Measurements from ENCODE around the gene NQO1.

NQO1 gene

DNA sequence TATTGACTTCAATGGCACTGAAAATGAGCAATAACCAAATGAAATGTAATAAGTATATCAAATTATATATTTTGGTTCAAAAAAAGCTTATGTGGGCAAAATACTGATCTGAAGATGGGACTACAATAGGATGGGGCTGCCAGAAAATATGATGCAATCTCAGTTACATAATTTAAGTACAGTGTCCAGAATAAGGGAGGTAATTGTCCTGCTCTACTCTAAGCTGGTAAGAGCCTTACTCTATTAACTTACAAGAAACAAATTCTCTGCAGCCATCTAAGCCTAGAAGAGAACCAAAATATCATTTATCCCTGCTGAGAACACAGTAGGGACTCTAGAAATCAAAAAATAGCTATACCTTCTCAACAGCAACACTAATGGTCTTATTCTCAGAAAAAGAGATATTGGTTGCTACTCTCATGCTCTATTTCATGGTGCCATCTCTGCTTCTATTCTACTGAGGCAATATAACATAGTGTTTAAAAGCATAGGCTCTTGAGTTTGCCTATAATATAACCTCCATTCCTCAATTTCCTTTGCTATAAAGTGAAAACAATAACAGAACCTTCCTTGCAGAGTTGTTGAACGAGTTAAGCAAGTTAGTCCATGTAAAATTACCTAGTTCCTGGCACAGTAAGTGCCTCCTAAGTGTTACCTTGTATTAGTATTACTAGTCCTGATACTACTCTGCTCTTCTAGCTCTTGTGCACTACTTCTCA lies 19.9 kb downstream of the NQO1 start:
- DNase-seq = peak; percentile 20

DNA sequence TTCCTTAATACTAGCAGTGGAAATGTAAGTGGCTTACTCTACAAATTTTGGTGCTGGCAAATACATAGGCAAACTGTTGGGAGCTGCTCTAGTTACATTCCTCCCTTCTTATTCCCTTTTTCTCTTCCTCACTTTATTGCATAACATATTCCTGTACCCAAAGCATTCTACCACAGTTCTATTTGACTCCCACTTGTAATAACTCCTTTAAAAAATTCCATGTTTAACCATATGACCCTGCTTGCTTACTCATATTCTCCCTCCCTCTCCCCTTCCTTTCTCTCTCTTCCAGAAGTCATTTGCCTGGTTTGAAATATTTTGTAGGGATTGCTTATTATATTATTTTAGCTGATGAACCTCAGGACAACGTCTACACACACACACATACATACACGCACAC lies 22.7 kb downstream of the NQO1 start:
- peak; percentile 76 for DNase-seq

DNA sequence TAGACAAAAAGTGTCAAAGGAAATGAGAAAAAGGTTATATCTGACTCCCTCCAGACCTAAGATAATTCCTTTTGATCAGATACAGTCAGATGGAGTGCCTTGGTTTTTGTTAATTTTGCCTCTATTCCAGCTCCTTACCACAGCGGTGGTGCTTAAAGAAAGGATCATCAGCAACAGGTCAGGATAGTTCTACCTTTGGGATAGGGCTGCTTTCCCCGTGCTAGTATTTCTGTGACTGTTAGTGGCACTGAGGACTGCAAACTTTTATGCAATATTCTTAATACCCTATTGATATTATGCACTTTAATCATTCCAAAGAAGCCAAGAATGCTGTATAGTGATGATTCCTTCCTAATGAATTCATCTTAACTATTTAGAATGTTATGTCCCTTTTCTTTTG lies 24.5 kb downstream of the NQO1 start:
- no peak for DNase-seq

DNA sequence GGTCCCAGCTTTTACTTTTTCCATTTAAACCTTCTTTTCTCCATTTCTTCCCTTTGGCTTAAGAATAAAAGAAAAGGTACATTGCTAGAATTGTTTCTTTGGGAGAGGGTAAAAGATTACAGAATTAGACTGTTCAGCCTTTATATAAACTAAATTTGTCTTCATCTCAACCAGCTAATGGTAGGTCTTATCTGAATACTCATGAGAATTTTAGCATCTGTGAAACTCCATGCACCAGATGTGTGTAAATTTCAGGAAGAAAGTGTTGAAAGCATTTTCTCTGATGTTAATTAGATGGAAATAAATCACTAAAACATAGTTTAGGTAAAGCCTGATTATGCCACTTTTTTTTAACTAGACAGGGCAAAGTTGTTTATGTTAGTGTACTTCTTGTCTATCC lies 24.9 kb downstream of the NQO1 start:
- no peak for DNase-seq

DNA sequence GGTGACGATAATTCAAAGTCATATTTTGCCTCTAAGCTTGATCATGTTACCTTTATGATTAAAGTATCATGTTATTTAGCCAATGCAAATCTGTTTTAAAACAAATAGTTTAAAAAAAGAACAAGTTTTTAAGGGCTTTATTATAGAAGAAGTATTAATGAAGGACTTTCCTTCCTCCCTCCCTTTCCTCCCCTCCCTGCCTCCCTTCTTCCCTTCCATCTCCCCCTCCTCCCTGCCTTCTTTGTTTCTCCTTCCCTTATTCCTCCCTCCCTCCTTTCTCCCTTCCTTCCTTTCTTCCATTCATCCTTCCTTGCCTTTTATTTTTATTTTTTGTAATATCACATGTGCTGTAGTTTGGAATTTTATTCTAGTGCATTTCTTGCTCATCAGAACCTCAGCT lies 26.4 kb downstream of the NQO1 start:
- no peak for DNase-seq

DNA sequence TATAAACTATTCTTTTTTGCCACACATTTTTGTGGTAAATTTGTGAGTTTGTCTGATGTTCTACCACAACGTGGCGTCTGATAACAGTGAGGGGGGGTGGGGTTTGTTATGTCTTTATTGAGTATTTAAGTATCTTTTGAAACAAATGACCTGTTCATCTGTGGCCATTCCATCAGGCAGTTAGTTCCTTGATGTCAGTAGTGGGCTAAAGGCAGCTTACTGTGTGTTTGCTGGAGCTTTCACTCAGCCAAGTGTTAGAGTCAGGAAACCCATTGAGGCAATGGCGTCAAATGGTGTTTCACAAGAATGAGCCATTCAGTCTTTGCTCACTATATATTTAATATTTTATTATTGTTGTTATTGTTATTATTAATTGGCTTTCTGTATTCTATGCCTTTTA lies 28.0 kb downstream of the NQO1 start:
- no peak for DNase-seq

DNA sequence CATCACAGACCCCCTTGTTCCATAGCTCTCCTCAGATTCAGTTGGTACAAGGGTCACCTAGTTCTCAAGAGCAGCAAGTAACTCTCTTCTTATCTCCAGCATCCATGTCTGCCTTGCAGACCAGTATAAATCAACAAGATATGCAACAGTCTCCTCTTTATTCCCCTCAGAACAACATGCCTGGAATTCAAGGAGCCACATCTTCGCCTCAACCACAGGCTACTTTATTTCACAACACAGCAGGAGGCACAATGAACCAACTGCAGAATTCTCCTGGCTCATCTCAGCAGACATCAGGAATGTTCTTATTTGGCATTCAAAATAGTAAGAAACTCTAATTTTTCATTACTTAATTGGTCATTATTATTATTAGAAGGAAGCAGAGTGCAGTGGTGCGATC lies 32.4 kb downstream of the NQO1 start:
- DNase-seq = no peak

DNA sequence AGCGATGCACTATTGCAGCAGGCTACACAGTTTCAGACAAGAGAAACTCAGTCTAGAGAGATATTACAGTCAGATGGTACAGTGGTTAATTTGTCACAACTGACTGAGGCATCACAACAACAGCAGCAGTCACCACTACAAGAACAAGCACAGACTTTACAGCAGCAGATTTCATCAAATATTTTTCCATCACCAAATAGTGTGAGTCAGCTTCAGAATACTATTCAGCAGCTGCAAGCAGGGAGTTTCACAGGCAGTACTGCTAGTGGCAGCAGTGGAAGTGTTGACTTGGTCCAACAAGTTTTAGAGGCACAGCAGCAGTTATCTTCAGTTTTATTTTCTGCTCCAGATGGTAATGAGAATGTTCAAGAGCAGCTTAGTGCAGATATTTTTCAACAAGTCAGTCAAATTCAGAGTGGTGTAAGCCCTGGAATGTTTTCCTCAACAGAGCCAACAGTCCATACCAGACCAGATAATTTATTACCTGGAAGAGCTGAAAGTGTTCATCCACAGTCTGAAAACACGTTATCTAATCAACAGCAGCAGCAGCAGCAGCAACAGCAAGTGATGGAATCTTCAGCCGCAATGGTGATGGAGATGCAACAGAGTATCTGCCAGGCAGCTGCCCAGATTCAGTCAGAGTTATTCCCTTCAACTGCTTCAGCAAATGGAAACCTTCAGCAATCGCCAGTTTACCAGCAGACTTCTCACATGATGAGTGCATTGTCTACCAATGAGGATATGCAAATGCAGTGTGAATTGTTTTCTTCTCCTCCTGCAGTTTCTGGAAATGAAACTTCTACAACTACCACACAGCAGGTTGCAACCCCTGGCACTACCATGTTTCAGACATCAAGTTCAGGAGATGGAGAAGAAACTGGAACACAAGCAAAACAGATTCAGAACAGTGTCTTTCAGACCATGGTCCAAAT lies 34.1 kb downstream of the NQO1 start:
- no peak for DNase-seq

DNA sequence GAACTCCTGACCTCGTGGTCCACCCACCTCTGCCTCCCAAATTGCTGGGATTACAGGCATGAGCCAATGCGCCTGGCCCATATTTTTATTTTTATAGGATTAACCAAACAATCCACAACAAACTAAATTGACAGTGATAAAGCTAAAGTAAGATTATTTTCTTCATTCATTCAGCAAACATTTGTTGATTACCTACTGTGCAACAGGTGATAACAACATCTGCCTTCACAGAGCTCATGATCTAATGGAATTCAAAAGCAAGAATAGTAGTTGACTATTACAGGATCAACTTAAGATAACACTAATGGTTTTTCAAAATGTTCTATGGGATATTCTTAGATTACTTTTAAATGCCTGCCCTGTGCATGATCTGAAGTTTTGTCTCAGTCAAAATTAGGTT lies 37.8 kb downstream of the NQO1 start:
- no peak for DNase-seq

DNA sequence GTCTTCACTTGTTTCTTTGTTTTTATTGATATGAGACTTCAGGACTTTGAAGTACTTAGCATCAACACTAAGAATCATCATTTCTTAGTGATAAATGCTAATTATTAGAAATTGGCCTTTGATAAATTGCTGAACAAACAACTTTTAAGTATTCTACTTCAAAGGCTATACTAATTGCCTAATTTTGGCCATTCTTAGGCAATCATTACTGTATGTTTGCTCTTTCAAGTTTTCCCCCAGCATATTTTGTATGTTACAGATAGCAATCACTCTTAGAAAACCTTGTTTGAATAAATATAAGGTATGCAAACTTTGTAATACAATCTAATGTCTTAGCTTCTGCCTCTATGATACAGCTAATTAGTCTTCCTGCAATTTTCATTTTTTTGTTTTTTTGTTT lies 46.0 kb downstream of the NQO1 start:
- DNase-seq = no peak

DNA sequence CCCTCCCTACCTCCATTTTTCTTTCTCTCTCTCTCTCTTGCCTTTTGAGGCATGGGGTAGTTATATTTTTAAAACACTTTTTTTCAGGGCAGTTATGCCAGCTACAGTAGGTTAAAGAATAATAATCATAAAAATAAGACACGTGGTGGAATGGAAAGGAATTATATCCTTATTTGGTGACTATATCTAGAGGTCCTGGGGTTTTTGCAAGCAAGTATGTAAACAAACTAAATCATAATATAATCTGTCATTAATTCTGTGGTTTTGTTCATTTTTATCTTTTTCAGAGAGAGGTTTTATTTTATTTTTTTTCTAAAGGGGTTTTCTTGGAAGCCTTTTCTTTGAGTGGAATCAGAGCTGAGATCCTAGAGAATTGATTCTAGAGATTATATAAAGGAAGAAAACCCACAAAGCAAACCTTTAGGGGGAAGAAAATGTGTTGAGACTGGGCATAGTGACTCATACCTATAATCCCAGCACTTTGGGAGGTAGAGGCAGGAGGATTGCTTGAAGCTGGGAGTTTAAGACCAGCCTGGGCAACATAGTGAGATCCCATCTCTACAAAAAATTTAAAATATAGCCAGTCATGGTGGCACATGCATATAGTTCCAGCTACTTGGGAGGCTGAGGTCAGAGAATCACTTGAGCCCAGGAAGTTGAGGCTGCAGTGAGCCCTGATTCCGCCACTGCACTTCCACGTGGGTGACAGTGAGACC lies 53.2 kb downstream of the NQO1 start:
- no peak for DNase-seq

DNA sequence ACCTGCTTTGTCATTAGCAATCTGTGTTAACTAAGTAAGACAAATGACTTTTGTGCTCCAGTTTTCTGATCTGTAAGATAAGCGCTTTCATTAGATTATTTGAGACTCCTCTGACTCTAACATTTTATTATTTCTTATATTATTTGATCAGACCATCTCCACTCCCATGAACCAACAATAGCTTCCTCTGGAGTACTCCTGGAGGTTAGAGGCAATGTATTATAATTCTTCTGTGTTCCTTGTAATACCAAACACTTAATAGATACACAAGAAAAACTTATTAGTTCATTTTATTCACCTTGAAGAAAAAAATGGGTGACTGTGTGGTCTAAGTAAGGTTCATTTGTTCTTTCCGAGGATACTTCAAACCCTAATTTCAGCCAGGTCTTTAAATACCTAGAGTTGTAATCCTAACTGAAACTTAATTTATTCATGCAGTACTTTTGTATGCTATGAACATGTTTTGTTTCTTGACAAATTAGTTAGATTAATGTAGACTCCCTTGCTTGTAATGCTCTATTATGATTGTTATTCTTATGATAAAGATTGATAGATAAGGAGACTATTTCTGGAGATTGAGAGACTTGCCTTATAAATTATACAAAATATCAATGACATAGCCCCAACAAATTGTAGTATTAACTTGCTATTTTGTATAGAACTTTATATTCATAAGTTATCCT lies 53.9 kb downstream of the NQO1 start:
- DNase-seq = no peak

DNA sequence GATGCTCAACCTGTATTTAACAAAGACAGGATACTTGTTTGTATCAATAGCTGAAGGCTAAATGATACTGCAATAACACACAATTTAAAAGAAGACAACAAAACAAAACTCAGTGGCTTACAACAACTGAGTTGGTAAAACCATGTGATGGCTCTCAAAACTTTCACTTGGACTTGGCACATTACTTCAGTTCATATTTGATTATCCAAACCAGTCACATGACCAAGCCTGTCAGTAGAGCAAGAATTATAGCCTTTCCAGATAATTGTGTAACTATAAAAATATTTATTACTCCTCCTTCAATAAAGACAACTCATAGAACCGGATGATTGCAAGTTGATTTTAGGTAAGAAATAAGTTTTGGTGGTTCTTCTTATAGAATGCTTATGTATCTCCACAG lies 56.8 kb downstream of the NQO1 start:
- no peak for DNase-seq

DNA sequence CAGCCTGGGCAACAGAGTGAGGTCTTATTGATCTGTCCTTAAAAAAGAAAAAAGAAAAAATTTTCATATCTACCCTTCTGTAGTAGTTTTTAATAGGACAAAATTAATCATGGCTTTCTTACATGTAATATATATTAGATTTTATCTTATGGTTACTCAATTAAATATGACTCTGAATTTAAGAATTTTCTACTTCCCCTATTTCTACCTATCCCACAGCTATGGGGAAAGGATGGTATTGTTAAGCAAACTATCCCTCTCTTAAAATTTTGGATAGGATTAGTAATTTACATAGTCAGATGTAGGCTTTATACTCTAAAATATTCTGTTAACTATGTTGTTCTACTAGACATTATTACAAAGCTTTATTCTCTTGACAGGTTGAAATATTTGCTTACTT lies 62.5 kb downstream of the NQO1 start:
- no peak for DNase-seq

DNA sequence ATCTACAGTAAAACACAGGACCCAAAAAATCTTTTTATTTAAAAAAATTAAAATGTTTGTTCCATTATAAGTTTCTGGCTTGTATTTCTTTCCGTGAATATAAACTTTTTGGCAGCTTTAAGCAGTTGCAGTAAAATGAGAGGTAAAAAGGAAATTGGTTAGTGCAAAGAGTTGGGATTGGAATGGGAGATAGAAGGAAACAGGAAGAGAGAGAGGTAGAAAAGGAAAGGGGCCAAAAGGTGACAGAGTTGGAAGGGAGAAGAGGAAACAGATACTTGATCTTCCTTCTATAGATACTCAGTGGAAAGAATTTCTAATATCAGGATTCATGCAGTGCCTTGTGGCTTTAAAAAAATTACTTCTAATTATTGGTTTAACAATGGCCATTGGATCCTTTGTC lies 63.5 kb downstream of the NQO1 start:
- DNase-seq = no peak

DNA sequence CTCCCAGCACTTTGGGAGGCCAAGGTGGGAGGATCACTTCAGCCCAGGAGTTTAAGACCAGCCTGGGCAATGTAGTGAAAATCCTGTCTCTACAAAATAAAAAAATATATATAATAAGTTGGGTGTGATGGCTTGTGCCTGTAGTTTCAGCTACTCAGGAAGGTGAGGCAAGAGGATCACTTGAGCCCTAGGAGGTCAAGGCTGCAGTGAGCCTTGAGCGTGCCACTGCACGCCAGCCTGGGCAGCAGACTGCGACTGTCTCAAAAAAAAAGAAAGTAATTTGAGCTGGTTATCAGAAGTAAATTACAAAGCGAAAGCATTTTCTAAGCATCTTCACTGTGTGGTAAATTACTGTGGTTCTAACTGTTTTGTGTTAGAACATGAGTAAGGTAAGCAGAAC lies 66.2 kb downstream of the NQO1 start:
- no peak for DNase-seq
